ENCODE data around the gene SLC2A9. TPM values are rescaled to one million over a fixed set of nuclear protein-coding genes. Genes with fewer than 3 reads are reported as not detected.
"Not testable (repeated sequence)": the region's sequence is repeated elsewhere in the genome, so short reads cannot be mapped to it uniquely, and the experiment has no call there.

The SLC2A9 gene
- total RNA-seq, 6 donors from 2014 or later, result 5.4 to 25.1 (median 13.0) TPM

DNA sequence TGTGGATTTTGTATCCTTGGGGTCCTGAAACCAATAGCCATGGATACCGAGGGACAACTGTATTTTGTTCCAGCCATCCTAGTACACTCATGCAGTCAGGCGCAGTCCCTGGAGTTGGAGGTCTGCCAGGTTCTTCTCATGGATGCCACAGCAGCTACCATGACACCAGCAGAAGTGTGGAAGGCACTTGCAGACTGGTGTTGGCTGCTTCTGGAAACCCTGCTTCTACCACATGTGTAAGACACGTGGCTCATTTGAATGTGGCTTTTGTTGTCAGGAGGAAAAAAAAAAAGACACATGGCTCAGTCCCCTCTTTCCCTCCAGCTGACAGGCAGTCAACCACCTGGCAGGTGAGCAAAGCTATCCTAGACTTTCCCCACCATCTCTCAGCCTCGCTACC, 220.4 kb downstream of the SLC2A9 start:
- WGBS, 2 donors, result 76 to 84% methylated on average over 4 of the region's 4 CpGs
- TF ChIP-seq EP300 (IDR thresholded peaks at IDR 0.05), result no peak
- no peak for TF ChIP-seq POLR2A (IDR thresholded peaks at IDR 0.05)
- TF ChIP-seq, protein P1, sequence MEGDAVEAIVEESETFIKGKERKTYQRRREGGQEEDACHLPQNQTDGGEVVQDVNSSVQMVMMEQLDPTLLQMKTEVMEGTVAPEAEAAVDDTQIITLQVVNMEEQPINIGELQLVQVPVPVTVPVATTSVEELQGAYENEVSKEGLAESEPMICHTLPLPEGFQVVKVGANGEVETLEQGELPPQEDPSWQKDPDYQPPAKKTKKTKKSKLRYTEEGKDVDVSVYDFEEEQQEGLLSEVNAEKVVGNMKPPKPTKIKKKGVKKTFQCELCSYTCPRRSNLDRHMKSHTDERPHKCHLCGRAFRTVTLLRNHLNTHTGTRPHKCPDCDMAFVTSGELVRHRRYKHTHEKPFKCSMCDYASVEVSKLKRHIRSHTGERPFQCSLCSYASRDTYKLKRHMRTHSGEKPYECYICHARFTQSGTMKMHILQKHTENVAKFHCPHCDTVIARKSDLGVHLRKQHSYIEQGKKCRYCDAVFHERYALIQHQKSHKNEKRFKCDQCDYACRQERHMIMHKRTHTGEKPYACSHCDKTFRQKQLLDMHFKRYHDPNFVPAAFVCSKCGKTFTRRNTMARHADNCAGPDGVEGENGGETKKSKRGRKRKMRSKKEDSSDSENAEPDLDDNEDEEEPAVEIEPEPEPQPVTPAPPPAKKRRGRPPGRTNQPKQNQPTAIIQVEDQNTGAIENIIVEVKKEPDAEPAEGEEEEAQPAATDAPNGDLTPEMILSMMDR (IDR thresholded peaks at IDR 0.05), result no peak
- no peak for TF ChIP-seq POLR2AphosphoS5 (IDR thresholded peaks at IDR 0.05)
- Histone ChIP-seq H3K4me3 (no peak overlapping the region), H3K27ac (no peak overlapping the region), H3K4me1 (no peaks in the 10 kb centered on the region), H3K9me3 (no peaks in the 10 kb centered on the region), H3K27me3 (no peaks in the 10 kb centered on the region), H3K36me3 (no peaks in the 10 kb centered on the region)
- ATAC-seq (ENCODE audit: low FRiP score in 2 of 2) (peak in 1 of 2 donors; percentile 46), DNase-seq (no peak)

DNA sequence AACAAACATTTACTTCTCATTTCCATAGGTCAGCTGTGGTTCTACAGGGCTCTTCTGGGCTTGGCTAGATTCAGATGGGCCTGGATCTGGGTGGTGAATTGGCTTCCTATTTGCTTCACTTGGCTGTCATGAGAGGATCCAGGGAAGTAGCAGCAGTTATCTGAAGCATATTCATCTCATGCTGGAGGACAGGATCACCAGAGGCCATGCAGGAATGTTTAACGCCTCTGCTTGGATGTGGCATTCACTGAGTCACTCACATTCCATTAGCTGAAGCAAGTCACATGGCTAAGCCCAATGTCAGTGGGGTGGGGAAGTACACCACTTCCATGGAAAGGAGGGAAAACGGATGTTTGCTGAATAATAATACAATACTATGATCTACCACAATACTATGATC, 224.7 kb downstream of the SLC2A9 start:
- H3K27me3 ChIP-seq; H3K9me3 ChIP-seq; DNase-seq; H3K36me3 ChIP-seq; H3K27ac ChIP-seq; H3K4me1 ChIP-seq; ATAC-seq (ENCODE audit: low FRiP score in 2 of 2); H3K4me3 ChIP-seq: not testable (repeated sequence)
- 0 to 45% methylated on average over 1 to 2 of the region's 2 CpGs for WGBS, 2 donors

DNA sequence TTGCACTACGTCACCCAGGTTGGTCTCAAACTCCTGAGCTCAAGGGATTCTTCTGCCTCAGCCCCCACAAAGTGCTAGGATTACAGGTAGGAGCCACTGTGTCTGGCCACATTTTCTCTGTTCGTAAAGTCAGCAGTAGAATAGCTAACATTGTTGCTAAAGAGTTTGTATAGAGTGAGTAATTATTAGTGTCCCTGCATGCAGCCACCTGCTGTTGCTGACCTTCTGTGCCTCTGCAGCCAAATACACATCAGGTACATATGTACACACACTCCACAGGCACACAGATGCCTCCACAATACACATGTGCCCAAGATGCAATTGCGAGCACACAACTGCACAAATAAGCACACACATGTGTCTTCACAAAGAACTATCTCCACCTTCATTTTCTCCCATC, 228.9 kb downstream of the SLC2A9 start:
- no peaks in the 10 kb centered on the region for H3K9me3 ChIP-seq
- no peak for TF ChIP-seq EP300 (IDR thresholded peaks at IDR 0.05)
- TF ChIP-seq, protein P1 (IDR thresholded peaks at IDR 0.05), result no peak
- TF ChIP-seq POLR2AphosphoS5 (IDR thresholded peaks at IDR 0.05), result no peak
- no peak for TF ChIP-seq POLR2A (IDR thresholded peaks at IDR 0.05)
- WGBS, 2 donors, result 85 to 94% methylated on average over 3 of the region's 3 CpGs
- no peaks in the 10 kb centered on the region for H3K27me3 ChIP-seq
- H3K27ac ChIP-seq, result no peak overlapping the region
- DNase-seq (no peak), ATAC-seq (ENCODE audit: low FRiP score in 2 of 2) (no peak)
- H3K4me3 ChIP-seq, result no peak overlapping the region
- no peaks in the 10 kb centered on the region for H3K36me3 ChIP-seq
- H3K4me1 ChIP-seq, result no peaks in the 10 kb centered on the region

DNA sequence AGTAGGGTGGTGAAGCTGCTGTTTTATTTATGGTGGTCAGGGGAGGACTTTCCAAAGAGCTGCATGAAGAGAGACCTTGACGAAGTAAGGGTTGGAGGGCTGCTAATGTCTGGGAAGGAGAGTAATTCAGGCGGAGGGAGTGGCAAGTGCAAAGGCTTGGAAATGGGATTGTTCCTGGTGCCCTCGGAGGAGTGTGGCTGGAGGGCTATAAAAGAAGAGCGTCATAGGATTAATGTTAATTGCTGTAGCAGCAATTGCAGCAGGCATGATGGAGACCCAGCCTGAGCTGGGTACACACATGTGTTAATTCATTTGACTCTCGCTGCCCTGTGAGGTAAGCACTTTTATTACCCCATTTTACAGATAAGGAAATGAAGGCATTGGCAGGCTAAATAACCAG, 235.4 kb downstream of the SLC2A9 start:
- not testable (repeated sequence) for H3K4me3 ChIP-seq; DNase-seq; H3K27ac ChIP-seq; H3K36me3 ChIP-seq; ATAC-seq (ENCODE audit: low FRiP score in 2 of 2); H3K9me3 ChIP-seq
- Histone ChIP-seq H3K4me1 (peaks cover 0 to 10% (median 0%) of the 10 kb centered on the region in 4 donors), H3K27me3 (peaks cover 0 to 13% (median under 1%) of the 10 kb centered on the region in 4 donors)
- 69 to 83% methylated on average over 5 of the region's 5 CpGs for WGBS, 2 donors

DNA sequence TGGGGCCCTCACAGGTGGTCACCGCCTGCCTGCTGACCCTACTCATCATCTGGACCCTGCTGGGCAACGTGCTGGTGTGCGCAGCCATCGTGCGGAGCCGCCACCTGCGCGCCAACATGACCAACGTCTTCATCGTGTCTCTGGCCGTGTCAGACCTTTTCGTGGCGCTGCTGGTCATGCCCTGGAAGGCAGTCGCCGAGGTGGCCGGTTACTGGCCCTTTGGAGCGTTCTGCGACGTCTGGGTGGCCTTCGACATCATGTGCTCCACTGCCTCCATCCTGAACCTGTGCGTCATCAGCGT, 239.2 kb downstream of the SLC2A9 start:
- Histone ChIP-seq H3K27me3 (peaks cover 0 to 14% (median under 1%) of the 10 kb centered on the region in 4 donors), H3K36me3 (no peaks in the 10 kb centered on the region)
- TF ChIP-seq POLR2A (IDR thresholded peaks at IDR 0.05), result no peak
- TF ChIP-seq, protein P1 (IDR thresholded peaks at IDR 0.05), result no peak
- no peak for TF ChIP-seq POLR2AphosphoS5 (IDR thresholded peaks at IDR 0.05)
- TF ChIP-seq EP300 (IDR thresholded peaks at IDR 0.05), result no peak

DNA sequence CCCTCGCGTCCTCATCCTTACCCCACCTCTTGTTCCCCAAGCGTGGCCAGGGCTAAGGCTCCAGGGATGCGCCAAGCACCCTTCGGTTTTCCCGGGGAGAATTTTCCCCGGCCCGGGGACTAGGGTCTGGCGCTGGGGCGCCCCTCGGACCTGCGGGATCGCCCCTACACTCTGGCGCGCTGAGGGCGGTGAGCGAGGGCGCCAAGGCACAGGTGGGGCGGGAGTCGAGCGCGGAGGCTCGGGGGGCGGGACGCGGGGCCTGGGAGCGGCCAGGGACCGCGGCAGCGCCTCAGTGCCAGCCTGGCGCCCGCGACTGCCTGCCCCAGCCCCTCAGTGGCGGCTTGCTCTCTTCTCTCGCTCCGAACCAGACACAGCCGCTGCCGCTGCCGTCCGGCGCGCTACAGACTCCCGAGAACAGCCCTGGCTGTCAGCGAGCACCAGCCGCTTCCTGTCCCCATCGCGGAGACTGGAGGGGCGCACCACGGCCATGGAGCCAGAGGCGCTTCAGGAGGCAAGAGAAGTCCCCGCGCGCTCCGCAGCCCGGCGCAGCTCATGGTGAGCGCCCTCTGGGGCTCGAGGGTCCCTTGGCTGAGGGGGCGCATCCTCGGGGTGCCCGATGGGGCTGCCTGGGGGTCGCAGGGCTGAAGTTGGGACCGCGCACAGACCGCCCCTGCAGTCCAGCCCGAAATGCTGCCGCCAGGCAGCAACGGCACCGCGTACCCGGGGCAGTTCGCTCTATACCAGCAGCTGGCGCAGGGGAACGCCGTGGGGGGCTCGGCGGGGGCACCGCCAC, 239.8 kb downstream of the SLC2A9 start, which contains the start of gene DRD5:
Gene DRD5 (plus strand): TSS at position 292 of the 793 bp plus-strand sequence. CDS start 396 bp downstream, at position 688.
- H3K9me3 ChIP-seq, result no peaks in the 10 kb centered on the region
- no peak within 1 kb of the TSS for H3K27ac ChIP-seq
- peak within 1 kb of the TSS in 2 of 4 donors; percentile 6 to 14 for H3K4me3 ChIP-seq
- no peak for TF ChIP-seq POLR2AphosphoS5 (IDR thresholded peaks at IDR 0.05)
- TF ChIP-seq POLR2A (IDR thresholded peaks at IDR 0.05), result no peak
- TF ChIP-seq, protein P1 (IDR thresholded peaks at IDR 0.05), result no peak
- TF ChIP-seq EP300 (IDR thresholded peaks at IDR 0.05), result no peak
- 6 to 10% methylated on average over 4 to 34 of the region's 78 CpGs for WGBS, 2 donors
- peaks cover 0 to 14% (median under 1%) of the 10 kb centered on the region in 4 donors for H3K27me3 ChIP-seq
- ATAC-seq (ENCODE audit: low FRiP score in 2 of 2), result no peak
- no peaks in the 10 kb centered on the region for H3K36me3 ChIP-seq
- DNase-seq, result peak in 1 of 2 donors; percentile 81
- H3K4me1 ChIP-seq, result peaks cover 0 to 10% (median 0%) of the 10 kb centered on the region in 4 donors

More for the DNA sequence above, 239.2 kb downstream of the SLC2A9 start:
- Histone ChIP-seq H3K4me1 (peaks cover 0 to 10% (median 0%) of the 10 kb centered on the region in 4 donors), H3K27ac (no peak overlapping the region), H3K4me3 (no peak overlapping the region), H3K9me3 (no peaks in the 10 kb centered on the region)
- ATAC-seq (ENCODE audit: low FRiP score in 2 of 2) (no peak), DNase-seq (peak in 1 of 2 donors; percentile 71)
- 44 to 82% methylated on average over 5 to 6 of the region's 22 CpGs for WGBS, 2 donors
